SU-DHL-6 (cell line): ENCODE results near the gene TSACC.

Experiments
- EZH2phosphoT487 ChIP-seq: fragments of 200-600 bp; sonication (generic), shearing (Covaris generic); conservative IDR thresholded peaks from 2 replicates; pipeline ENCODE4 v1.6.1; 2018; ENCODE audit warnings: mild to moderate bottlenecking, antibody characterized with exemption, low read length, moderate library complexity, mixed read lengths
- TF ChIP-seq, protein P1 (sequence below): fragments of 200-600 bp; sonication (generic); IDR thresholded peaks from one replicate; pipeline ENCODE4 v1.5.1; 2017; ENCODE audit warnings: antibody characterized with exemption, mild to moderate bottlenecking, low read length, moderate library complexity; ENCODE audit not compliant: insufficient read depth, poor library complexity, severe bottlenecking

DNA sequence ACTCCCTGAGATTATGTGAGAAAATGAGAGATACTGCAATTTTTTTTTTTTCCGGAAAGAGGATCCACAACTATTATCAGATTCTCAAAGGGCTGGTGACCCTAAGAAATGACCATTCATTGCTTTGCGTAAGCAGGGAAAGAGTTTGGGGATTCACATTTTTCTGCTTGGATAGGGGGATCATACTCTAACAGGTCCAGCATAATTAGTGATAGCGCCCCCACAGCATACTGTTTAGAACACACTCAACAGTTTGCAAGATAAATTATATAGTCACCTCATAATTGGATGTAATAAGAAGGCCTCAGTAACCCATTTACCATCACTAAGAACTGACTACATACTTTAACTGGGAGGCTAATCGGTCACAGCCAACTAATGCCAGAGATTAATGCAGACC is 2.1 kb upstream of the TSACC start:
- TF ChIP-seq, protein P1, sequence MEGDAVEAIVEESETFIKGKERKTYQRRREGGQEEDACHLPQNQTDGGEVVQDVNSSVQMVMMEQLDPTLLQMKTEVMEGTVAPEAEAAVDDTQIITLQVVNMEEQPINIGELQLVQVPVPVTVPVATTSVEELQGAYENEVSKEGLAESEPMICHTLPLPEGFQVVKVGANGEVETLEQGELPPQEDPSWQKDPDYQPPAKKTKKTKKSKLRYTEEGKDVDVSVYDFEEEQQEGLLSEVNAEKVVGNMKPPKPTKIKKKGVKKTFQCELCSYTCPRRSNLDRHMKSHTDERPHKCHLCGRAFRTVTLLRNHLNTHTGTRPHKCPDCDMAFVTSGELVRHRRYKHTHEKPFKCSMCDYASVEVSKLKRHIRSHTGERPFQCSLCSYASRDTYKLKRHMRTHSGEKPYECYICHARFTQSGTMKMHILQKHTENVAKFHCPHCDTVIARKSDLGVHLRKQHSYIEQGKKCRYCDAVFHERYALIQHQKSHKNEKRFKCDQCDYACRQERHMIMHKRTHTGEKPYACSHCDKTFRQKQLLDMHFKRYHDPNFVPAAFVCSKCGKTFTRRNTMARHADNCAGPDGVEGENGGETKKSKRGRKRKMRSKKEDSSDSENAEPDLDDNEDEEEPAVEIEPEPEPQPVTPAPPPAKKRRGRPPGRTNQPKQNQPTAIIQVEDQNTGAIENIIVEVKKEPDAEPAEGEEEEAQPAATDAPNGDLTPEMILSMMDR: peak; percentile 51
- TF ChIP-seq EZH2phosphoT487: no peak
